Glutamatergic neuron (in vitro differentiated cells): ENCODE results near the gene TBC1D14. TPM values are rescaled to one million over a fixed set of nuclear protein-coding genes. Genes with fewer than 3 reads are reported as not detected.

Experiments
- DNase-seq: peaks from one replicate; pipeline ENCODE4 v3.0.0; 2022
- H3K27ac Mint-ChIP-seq: one replicate; pipeline ENCODE4 v1.8.0; 2020; ENCODE audit warnings: mild to moderate bottlenecking, mixed read lengths, inconsistent platforms; ENCODE audit not compliant: unreplicated experiment
- H3K27me3 Mint-ChIP-seq: one replicate; pipeline ENCODE4 v1.8.0; 2020; ENCODE audit warnings: mild to moderate bottlenecking, moderate library complexity, mixed read lengths, inconsistent platforms; ENCODE audit not compliant: unreplicated experiment
- H3K36me3 Mint-ChIP-seq: one replicate; pipeline ENCODE4 v1.8.0; 2020; ENCODE audit warnings: mild to moderate bottlenecking, mixed read lengths, inconsistent platforms; ENCODE audit not compliant: unreplicated experiment
- H3K4me1 Mint-ChIP-seq: one replicate; pipeline ENCODE4 v1.8.0; 2020; ENCODE audit warnings: mild to moderate bottlenecking, low read depth, mixed read lengths, inconsistent platforms; ENCODE audit not compliant: unreplicated experiment
- H3K4me3 Mint-ChIP-seq: one replicate; pipeline ENCODE4 v1.8.0; 2020; ENCODE audit warnings: mild to moderate bottlenecking, mixed read lengths, inconsistent platforms; ENCODE audit not compliant: unreplicated experiment
- H3K9me3 Mint-ChIP-seq: one replicate; pipeline ENCODE4 v1.8.0; 2020; ENCODE audit warnings: mild to moderate bottlenecking, moderate library complexity, mixed read lengths, inconsistent platforms; ENCODE audit not compliant: unreplicated experiment
- CTCF ChIP-seq: fragments of 200-600 bp; sonication (generic); IDR thresholded peaks from one replicate; pipeline ENCODE4 v1.5.0; 2021; ENCODE audit not compliant: partially characterized antibody, unreplicated experiment
- total RNA-seq: library from RNA; stranded (reverse); fragmentation: NEBNext Ultra II Directional; extraction: Animal tissue kit (Norgen Biotek cat#: 25700); gene quantifications from one replicate; pipeline ENCODE4 v1.2.1, GENCODE V29; 2021; ENCODE audit not compliant: unreplicated experiment

Gene TBC1D14
- total RNA-seq, 1 donor from 2014 or later = 82.2 TPM

- H3K27ac Mint-ChIP-seq = peak overlapping the region; percentile 89
- TF ChIP-seq CTCF = no peak
- H3K4me3 Mint-ChIP-seq = peak overlapping the region; percentile 89
- DNase-seq = peak; percentile 72
- peaks cover 8% of the 10 kb centered on the region for H3K9me3 Mint-ChIP-seq
- H3K4me1 Mint-ChIP-seq = peaks cover 53% of the 10 kb centered on the region
- peaks cover 5% of the 10 kb centered on the region for H3K36me3 Mint-ChIP-seq
- peaks cover 8% of the 10 kb centered on the region for H3K27me3 Mint-ChIP-seq
Measured at GRCh38 chr4:6986072-6986780, 76.6 kb downstream of the TBC1D14 start.

- H3K27ac Mint-ChIP-seq = peak overlapping the region; percentile 100
- H3K4me1 Mint-ChIP-seq = peaks cover 56% of the 10 kb centered on the region
- peaks cover 8% of the 10 kb centered on the region for H3K9me3 Mint-ChIP-seq
- H3K4me3 Mint-ChIP-seq = peak overlapping the region; percentile 100
- no peak for TF ChIP-seq CTCF
- H3K27me3 Mint-ChIP-seq = peaks cover 8% of the 10 kb centered on the region
- no peaks in the 10 kb centered on the region for H3K36me3 Mint-ChIP-seq
- DNase-seq = peak; percentile 98
Measured at GRCh38 chr4:6986781-6987587, 77.4 kb downstream of the TBC1D14 start.

GRCh38 chr4:6987588-6987961 is 77.9 kb downstream of the TBC1D14 start:
- Mint-ChIP-seq H3K4me3 (peak overlapping the region; percentile 100), H3K4me1 (peaks cover 56% of the 10 kb centered on the region), H3K27me3 (peaks cover 8% of the 10 kb centered on the region), H3K27ac (peak overlapping the region; percentile 100), H3K9me3 (peaks cover 8% of the 10 kb centered on the region), H3K36me3 (no peaks in the 10 kb centered on the region)
- DNase-seq = no peak
- no peak for TF ChIP-seq CTCF

- no peak for TF ChIP-seq CTCF
- Mint-ChIP-seq H3K27ac (peak overlapping the region; percentile 100), H3K4me1 (peaks cover 58% of the 10 kb centered on the region), H3K4me3 (peak overlapping the region; percentile 100), H3K27me3 (peaks cover 8% of the 10 kb centered on the region), H3K36me3 (no peaks in the 10 kb centered on the region), H3K9me3 (peaks cover 8% of the 10 kb centered on the region)
- no peak for DNase-seq
Measured at GRCh38 chr4:6988016-6988715, 78.5 kb downstream of the TBC1D14 start.
